Karpas-422 (cell line): Measurements from ENCODE around the gene FRMD4B. TPM values are rescaled to one million over a fixed set of nuclear protein-coding genes. Genes with fewer than 3 reads are reported as not detected.

Experiments used
- DNase-seq: peaks from one replicate; pipeline ENCODE4 v3.0.0-alpha.2; 2015
- H2AFZ ChIP-seq: fragments of 200-600 bp; sonication (generic); 2 replicates; pipeline ENCODE4 v1.6.1; 2014; ENCODE audit warnings: antibody characterized with exemption, low read length, mixed read lengths
- H3K27ac ChIP-seq: fragments of 200-600 bp; sonication (generic); 2 replicates; pipeline ENCODE4 v1.5.1; 2014; ENCODE audit warnings: mild to moderate bottlenecking, low read length, moderate library complexity
- H3K27me3 ChIP-seq: fragments of 200-600 bp; sonication (generic); 2 replicates; pipeline ENCODE4 v1.6.1; 2014; ENCODE audit warnings: low read length, mixed read lengths
- H3K36me3 ChIP-seq: fragments of 200-600 bp; sonication (generic); 2 replicates; pipeline ENCODE4 v1.6.1; 2014; ENCODE audit warnings: low read length, mixed read lengths; ENCODE audit not compliant: insufficient read depth
- H3K4me1 ChIP-seq: fragments of 200-600 bp; sonication (generic); 2 replicates; pipeline ENCODE4 v1.6.1; 2014; ENCODE audit warnings: mild to moderate bottlenecking, low read length, mixed read lengths
- H3K4me2 ChIP-seq: fragments of 200-600 bp; sonication (generic); 2 replicates; pipeline ENCODE4 v1.6.1; 2014; ENCODE audit warnings: low read length, low read depth, mild to moderate bottlenecking; ENCODE audit not compliant: poor library complexity, severe bottlenecking
- H3K4me3 ChIP-seq: fragments of 200-600 bp; sonication (generic); 2 replicates; pipeline ENCODE4 v1.5.1; 2014; ENCODE audit warnings: mild to moderate bottlenecking, antibody characterized with exemption, low read length, mixed read lengths
- H3K79me2 ChIP-seq: fragments of 200-600 bp; sonication (generic); 2 replicates; pipeline ENCODE4 v1.6.1; 2014; ENCODE audit warnings: mild to moderate bottlenecking, low read length, mixed read lengths
- H3K9ac ChIP-seq: fragments of 200-600 bp; sonication (generic); 2 replicates; pipeline ENCODE4 v1.6.0; 2014; ENCODE audit warnings: low read length
- H3K9me2 ChIP-seq: fragments of 200-600 bp; sonication (generic), shearing (Covaris generic); replicated peaks from 2 replicates; pipeline ENCODE4 v1.6.0; 2014; ENCODE audit warnings: mild to moderate bottlenecking, low read length, moderate library complexity; ENCODE audit not compliant: insufficient read depth
- H3K9me3 ChIP-seq: fragments of 300-700, 200-600 bp; sonication (generic); 2 replicates; pipeline ENCODE4 v1.6.1; 2014; ENCODE audit warnings: low read length, mixed read lengths
- H4K20me1 ChIP-seq: fragments of 200-600 bp; sonication (generic); 2 replicates; pipeline ENCODE4 v1.6.1; 2014; ENCODE audit warnings: mild to moderate bottlenecking, antibody characterized with exemption, low read length, low read depth; ENCODE audit not compliant: insufficient read depth
- total RNA-seq: library from RNA; depleted of rRNA; stranded (reverse); fragments of >200 nt; shearing (Covaris generic); gene quantifications from 2 replicates; pipeline ENCODE4 v1.2.3, GENCODE V29; 2014; ENCODE audit warnings: low replicate concordance

The FRMD4B gene
- total RNA-seq, 1 experiment from 2014 or later, result not detected

- no peak for DNase-seq
These were observed 18.3 kb downstream of the FRMD4B start for GRCh38 chr3:69367586-69367985.

GRCh38 chr3:69364354-69364753 is 21.5 kb downstream of the FRMD4B start:
- Histone ChIP-seq H3K9me3 (no peaks in the 10 kb centered on the region), H3K27ac (no peak overlapping the region), H3K27me3 (no peaks in the 10 kb centered on the region), H3K9ac (no peak overlapping the region), H3K79me2 (no peaks in the 10 kb centered on the region), H3K4me1 (no peaks in the 10 kb centered on the region), H3K9me2 (no peaks in the 10 kb centered on the region), H3K36me3 (no peaks in the 10 kb centered on the region), H3K4me3 (no peak overlapping the region), H2AFZ (no peak overlapping the region), H3K4me2 (no peak overlapping the region), H4K20me1 (no peaks in the 10 kb centered on the region)
- no peak for DNase-seq

More at GRCh38 chr3:69367586-69367985, 18.3 kb downstream of the FRMD4B start:
- Histone ChIP-seq H2AFZ (no peak overlapping the region), H3K4me1 (no peaks in the 10 kb centered on the region), H3K27ac (no peak overlapping the region), H3K79me2 (no peaks in the 10 kb centered on the region), H3K9me3 (no peaks in the 10 kb centered on the region), H3K4me3 (no peak overlapping the region), H3K9ac (no peak overlapping the region), H3K4me2 (no peak overlapping the region), H4K20me1 (no peaks in the 10 kb centered on the region), H3K36me3 (no peaks in the 10 kb centered on the region), H3K9me2 (no peaks in the 10 kb centered on the region), H3K27me3 (no peaks in the 10 kb centered on the region)

GRCh38 chr3:69360690-69361089 is 25.2 kb downstream of the FRMD4B start:
- no peak overlapping the region for H3K27ac ChIP-seq
- H3K9ac ChIP-seq, result no peak overlapping the region
- DNase-seq, result no peak
- H3K4me1 ChIP-seq, result no peaks in the 10 kb centered on the region
- no peak overlapping the region for H3K4me2 ChIP-seq
- no peaks in the 10 kb centered on the region for H3K79me2 ChIP-seq
- H3K9me2 ChIP-seq, result no peaks in the 10 kb centered on the region
- no peaks in the 10 kb centered on the region for H3K36me3 ChIP-seq
- H2AFZ ChIP-seq, result no peak overlapping the region
- no peaks in the 10 kb centered on the region for H4K20me1 ChIP-seq
- no peak overlapping the region for H3K4me3 ChIP-seq
- no peaks in the 10 kb centered on the region for H3K27me3 ChIP-seq
- no peaks in the 10 kb centered on the region for H3K9me3 ChIP-seq

GRCh38 chr3:69359916-69360315 is 26.0 kb downstream of the FRMD4B start:
- H3K9me2 ChIP-seq, result no peaks in the 10 kb centered on the region
- H3K4me1 ChIP-seq, result no peaks in the 10 kb centered on the region
- no peak overlapping the region for H3K27ac ChIP-seq
- no peak overlapping the region for H3K4me2 ChIP-seq
- H2AFZ ChIP-seq, result no peak overlapping the region
- no peaks in the 10 kb centered on the region for H4K20me1 ChIP-seq
- H3K27me3 ChIP-seq, result no peaks in the 10 kb centered on the region
- no peak overlapping the region for H3K4me3 ChIP-seq
- H3K9ac ChIP-seq, result no peak overlapping the region
- no peaks in the 10 kb centered on the region for H3K9me3 ChIP-seq
- H3K36me3 ChIP-seq, result no peaks in the 10 kb centered on the region
- H3K79me2 ChIP-seq, result no peaks in the 10 kb centered on the region
- DNase-seq, result no peak

- Histone ChIP-seq H3K27me3 (no peaks in the 10 kb centered on the region), H4K20me1 (no peaks in the 10 kb centered on the region), H3K9me2 (no peaks in the 10 kb centered on the region), H3K27ac (no peak overlapping the region), H3K4me1 (no peaks in the 10 kb centered on the region), H3K4me3 (no peak overlapping the region), H3K36me3 (no peaks in the 10 kb centered on the region), H2AFZ (no peak overlapping the region), H3K4me2 (no peak overlapping the region), H3K9ac (no peak overlapping the region), H3K9me3 (no peaks in the 10 kb centered on the region), H3K79me2 (no peaks in the 10 kb centered on the region)
- no peak for DNase-seq
These were observed 26.5 kb downstream of the FRMD4B start for GRCh38 chr3:69359339-69359893.

- no peak overlapping the region for H3K4me3 ChIP-seq
- H3K27ac ChIP-seq, result no peak overlapping the region
- no peaks in the 10 kb centered on the region for H3K9me2 ChIP-seq
- no peaks in the 10 kb centered on the region for H3K36me3 ChIP-seq
- no peak overlapping the region for H3K4me2 ChIP-seq
- no peaks in the 10 kb centered on the region for H4K20me1 ChIP-seq
- H2AFZ ChIP-seq, result no peak overlapping the region
- no peak overlapping the region for H3K9ac ChIP-seq
- H3K9me3 ChIP-seq, result no peaks in the 10 kb centered on the region
- H3K27me3 ChIP-seq, result no peaks in the 10 kb centered on the region
- H3K79me2 ChIP-seq, result no peaks in the 10 kb centered on the region
- DNase-seq, result no peak
- H3K4me1 ChIP-seq, result no peaks in the 10 kb centered on the region
These were observed 28.7 kb downstream of the FRMD4B start for GRCh38 chr3:69357196-69357595.

GRCh38 chr3:69354948-69355347 is 30.9 kb downstream of the FRMD4B start:
- H2AFZ ChIP-seq, result no peak overlapping the region
- no peak overlapping the region for H3K4me3 ChIP-seq
- H3K27ac ChIP-seq, result no peak overlapping the region
- H3K79me2 ChIP-seq, result no peaks in the 10 kb centered on the region
- H3K4me1 ChIP-seq, result no peaks in the 10 kb centered on the region
- no peak overlapping the region for H3K4me2 ChIP-seq
- H3K9ac ChIP-seq, result no peak overlapping the region
- H3K9me2 ChIP-seq, result no peaks in the 10 kb centered on the region
- no peak for DNase-seq
- H3K36me3 ChIP-seq, result no peaks in the 10 kb centered on the region
- no peaks in the 10 kb centered on the region for H3K27me3 ChIP-seq
- no peaks in the 10 kb centered on the region for H4K20me1 ChIP-seq
- H3K9me3 ChIP-seq, result no peaks in the 10 kb centered on the region

- Histone ChIP-seq H3K9me3 (no peaks in the 10 kb centered on the region), H3K4me2 (no peak overlapping the region), H3K36me3 (no peaks in the 10 kb centered on the region), H3K79me2 (no peaks in the 10 kb centered on the region), H3K27ac (no peak overlapping the region), H4K20me1 (no peaks in the 10 kb centered on the region), H3K9me2 (no peaks in the 10 kb centered on the region), H3K27me3 (no peaks in the 10 kb centered on the region), H3K4me1 (no peaks in the 10 kb centered on the region), H2AFZ (no peak overlapping the region), H3K9ac (no peak overlapping the region), H3K4me3 (no peak overlapping the region)
- DNase-seq, result no peak
These were observed 32.4 kb downstream of the FRMD4B start for GRCh38 chr3:69353503-69353902.

GRCh38 chr3:69353088-69353478 is 32.8 kb downstream of the FRMD4B start:
- Histone ChIP-seq H2AFZ (no peak overlapping the region), H3K79me2 (no peaks in the 10 kb centered on the region)

More at GRCh38 chr3:69353088-69353478, 32.8 kb downstream of the FRMD4B start:
- Histone ChIP-seq H3K36me3 (no peaks in the 10 kb centered on the region), H3K27ac (no peak overlapping the region), H3K9me3 (no peaks in the 10 kb centered on the region), H3K4me1 (no peaks in the 10 kb centered on the region), H3K4me2 (no peak overlapping the region), H3K4me3 (no peak overlapping the region), H4K20me1 (no peaks in the 10 kb centered on the region), H3K9me2 (no peaks in the 10 kb centered on the region), H3K9ac (no peak overlapping the region), H3K27me3 (no peaks in the 10 kb centered on the region)
- no peak for DNase-seq
